NCI-H510A treated with DMSO at 0.1 percent for 48 hours (cell line): ENCODE data around the gene IGHMBP2.

Experiments
- DNase-seq: peaks from one replicate; lab custom pipeline; 2025; lab: John Stamatoyannopoulos, UW

The IGHMBP2 gene

DNA sequence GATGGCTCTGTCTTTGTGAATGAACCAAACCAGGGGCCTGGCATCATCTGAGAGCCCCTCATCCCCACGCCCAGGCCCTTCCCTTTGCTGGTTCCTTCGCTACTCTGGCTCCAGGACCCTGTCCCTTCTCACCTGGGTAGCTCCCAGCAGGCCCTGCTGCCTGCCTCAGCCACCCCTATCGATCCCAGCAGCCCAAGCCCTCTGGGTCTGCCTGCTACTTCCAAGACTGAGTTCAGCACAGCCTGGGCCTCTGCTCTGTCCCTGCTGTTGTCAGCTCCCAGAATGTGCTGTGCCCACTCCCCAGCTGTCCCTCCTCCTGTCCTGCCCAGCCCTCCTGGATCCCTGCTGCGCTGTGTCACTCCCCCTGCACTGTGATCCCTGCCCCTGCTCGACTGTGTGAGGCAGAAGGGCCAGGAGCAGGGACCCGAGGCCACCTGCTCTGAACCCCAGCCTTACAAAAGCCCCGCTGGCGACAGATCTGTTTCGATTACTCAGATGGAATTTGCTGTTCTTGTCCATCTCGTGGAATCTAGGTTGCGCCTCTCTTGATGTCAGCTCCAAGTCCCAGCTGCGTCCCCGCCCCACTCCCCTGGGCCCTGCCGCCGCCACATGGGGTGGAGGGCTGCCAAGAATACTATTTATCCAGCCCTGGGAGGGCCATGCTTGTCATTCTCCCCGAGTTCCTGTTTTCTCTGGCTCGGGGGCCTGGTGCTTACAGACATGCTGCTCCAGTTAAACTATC is 13.0 kb upstream of the IGHMBP2 start:
- no peak for DNase-seq

DNA sequence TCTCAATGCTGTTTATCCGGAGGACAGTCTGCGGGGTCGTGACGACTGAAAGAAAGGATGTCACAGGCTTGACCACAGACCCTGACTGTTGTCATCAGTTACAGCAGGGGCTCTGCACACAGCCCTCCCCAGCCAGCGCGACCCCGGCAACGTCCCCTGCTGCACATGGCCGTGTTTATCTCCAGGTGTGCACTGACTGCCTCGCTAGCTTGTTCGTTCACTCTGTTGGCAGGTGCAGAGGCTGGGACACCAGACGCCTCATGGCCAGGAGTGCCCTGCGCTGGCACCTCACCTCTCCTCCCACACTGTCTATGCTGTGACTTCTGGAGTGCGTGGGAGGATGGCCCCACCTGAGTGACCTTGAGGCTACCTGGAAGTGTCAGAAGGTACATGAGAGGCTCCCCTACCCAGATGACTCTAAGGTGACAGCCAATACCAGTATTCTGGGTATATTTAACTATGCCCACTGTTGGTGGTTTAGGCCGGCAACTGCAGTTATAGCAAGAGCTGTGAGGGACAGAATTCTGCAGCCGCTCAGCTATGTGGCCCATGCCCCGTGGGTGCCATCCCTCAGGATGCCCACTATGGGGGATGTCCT is 12.2 kb upstream of the IGHMBP2 start:
- DNase-seq = no peak

GRCh38 chr11:68892576-68892975 is 11.1 kb upstream of the IGHMBP2 start:
- DNase-seq = no peak

- DNase-seq = no peak
Observed at GRCh38 chr11:68893282-68893681, 10.4 kb upstream of the IGHMBP2 start.

DNA sequence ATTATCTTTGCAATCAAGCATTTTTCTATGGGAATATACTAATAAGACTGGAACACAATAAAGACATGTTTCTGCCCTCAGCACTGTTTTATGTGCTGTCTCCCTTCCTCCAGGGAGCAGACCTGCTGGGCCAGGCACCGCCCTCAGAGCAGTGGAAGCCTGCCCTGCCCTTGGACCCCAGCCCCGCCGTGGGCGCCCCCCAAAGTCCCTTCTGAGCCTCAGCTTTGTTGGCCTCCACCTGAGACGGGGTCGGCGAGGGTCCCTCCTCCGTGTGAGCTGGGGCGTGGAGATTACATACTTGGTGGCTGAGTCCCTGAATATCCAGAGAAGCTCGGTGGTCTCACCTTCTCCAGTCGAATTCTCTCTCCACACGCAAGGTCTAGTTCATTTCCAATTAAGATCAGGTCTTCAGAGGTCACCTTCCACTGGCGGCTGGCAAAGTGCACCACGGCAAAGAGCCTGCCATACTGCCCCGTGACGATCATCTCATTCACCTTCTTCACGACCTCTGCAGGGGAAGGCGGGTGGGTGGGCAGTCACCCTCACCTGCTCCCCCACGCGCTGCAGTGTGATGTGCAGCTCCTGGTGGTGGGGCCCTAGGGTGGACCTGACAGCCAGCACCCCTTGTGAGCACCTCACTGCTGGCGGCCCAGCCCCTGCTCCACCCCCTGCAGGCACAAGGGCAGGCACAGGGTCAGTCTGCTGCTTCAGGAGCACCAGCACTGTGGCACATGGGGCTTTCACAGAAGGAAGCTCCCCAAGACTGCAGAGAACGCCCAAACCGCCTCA is 7.3 kb upstream of the IGHMBP2 start:
- no peak for DNase-seq

DNA sequence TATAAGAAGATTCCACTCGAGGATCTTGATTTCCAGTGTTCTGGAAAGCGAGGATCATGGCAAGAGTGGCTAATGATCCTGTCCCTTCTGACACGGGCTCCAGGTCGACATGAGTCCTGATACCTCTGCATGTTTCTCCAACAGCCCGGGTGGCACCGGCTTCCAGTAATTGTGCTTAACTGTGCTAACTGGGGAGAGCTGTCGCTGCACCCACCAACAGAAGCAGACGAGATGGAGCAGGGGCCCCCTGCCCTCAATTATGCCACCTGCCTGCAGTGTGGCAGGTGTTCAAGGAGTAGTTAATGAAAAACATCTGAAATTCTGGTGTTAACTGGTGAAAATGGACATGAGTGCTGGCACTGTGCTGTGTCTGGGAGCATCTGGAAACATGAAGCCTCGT is 6.2 kb upstream of the IGHMBP2 start:
- DNase-seq = no peak

GRCh38 chr11:68900835-68901381 is 2.8 kb upstream of the IGHMBP2 start:
- no peak for DNase-seq

GRCh38 chr11:68904248-68904847 is 657 bp downstream of the IGHMBP2 start:
- no peak for DNase-seq

DNA sequence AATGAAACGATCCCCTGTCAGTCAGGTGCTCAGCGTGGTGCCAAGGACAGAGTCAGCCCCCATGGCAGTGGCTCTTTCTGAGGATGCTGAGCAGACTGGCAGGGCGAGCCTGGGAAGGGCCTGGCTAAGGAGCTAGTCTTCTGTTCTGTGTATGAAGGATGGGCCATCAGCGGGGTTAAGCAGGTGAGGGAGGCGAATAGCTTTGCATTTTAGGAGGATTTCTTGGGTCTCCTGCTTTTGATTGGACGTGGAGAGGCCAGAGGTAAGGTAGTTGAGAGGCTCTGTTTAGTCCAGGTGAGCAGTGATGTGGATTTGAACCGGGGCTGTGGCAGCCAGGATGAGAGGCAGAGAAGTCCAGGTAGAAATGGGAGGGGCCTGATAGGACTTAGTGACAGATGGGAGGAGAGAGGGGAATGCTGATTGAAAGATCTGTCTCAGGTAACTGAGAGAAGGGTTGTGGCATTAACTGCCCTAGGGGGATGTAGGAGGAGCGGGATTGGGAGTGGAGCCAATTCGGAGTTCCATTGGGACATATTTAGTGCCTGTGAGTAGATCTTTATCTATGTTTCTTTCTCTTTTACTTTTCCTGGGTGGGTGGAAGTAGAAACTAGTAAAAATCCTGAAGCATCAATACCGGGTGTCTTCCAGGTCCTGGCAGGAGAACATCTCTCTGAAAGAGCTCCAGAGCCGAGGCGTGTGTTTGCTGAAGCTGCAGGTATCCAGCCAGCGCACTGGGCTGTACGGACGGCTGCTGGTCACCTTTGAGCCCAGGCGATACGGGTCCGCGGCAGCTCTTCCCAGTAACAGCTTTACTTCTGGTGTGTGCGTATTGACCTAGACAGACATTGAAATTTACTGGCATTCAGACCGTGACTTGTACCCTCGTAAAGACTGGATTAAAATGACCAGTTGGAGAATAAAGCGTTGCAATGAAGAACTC is 2.0 kb downstream of the IGHMBP2 start:
- DNase-seq = no peak

GRCh38 chr11:68908273-68908672 is 4.6 kb downstream of the IGHMBP2 start:
- no peak for DNase-seq

DNA sequence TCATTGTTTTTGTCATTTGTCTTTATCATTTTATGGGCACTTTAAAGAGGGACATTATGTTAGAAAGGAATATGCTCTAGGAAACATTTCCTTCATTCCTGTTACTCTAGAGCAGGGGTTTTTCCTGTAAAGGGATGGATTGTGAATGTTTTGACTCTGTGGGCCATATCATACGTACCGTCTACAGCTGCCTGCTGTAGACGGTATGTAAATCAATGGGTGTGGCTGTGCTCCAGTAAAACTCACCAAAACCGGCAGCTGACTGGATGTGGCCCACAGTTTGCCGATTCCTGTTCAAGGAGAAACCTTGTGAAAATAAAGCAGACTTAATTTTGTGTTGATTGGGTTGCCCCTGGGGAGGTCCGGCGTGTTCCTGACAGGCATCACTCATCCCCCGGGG is 7.3 kb downstream of the IGHMBP2 start:
- no peak for DNase-seq

DNA sequence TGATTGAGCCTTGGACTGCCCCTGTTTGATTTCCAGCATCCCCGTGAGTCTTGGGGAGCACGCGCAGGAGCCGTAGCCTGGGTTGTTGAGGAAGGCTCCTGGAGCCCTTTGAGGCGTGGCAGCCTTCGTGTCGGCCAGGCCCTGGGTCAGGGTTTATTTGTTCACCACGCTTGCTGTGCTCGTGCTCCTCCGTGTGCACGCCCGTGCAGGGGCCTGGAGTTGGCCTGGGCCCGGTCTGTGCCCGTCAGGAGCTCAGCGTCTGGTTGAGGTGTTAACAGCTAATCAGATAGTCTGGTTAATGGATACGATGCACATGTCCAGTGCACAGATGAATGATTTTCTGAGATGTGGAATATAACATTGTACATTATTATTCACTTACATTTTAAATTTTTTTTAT is 8.0 kb downstream of the IGHMBP2 start:
- DNase-seq = no peak

GRCh38 chr11:68912254-68912653 is 8.6 kb downstream of the IGHMBP2 start:
- DNase-seq = no peak

GRCh38 chr11:68913188-68913587 is 9.5 kb downstream of the IGHMBP2 start:
- DNase-seq = no peak

GRCh38 chr11:68914761-68915160 is 11.1 kb downstream of the IGHMBP2 start:
- DNase-seq = no peak

- DNase-seq = no peak
Observed at GRCh38 chr11:68916439-68916838, 12.7 kb downstream of the IGHMBP2 start.

GRCh38 chr11:68923614-68924013 is 19.9 kb downstream of the IGHMBP2 start:
- no peak for DNase-seq

- DNase-seq = no peak
Observed at GRCh38 chr11:68924073-68924925, 20.6 kb downstream of the IGHMBP2 start.

DNA sequence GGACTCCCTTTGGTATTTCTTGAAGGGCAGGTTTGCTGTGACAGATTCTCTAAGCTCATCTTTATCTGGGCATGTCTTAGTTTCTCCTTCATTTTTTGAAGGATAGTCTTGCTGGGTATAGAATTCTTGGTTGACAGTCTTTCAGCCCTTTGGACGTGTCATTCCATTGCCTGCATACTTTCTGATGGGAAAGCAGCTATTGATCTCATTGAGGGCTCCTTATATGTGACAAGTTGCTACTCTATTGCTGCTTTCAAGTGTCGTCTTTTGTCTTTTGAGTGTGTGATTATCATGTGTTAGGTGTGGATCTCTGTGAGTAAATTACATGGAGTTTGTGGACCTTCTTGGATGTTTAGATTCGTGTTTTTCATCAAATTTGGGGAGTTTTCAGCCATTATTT is 21.9 kb downstream of the IGHMBP2 start:
- DNase-seq = no peak
